Upper lobe of right lung (tissue), 1 donor: ENCODE results near the gene ADTRP. TPM values are rescaled to one million over a fixed set of nuclear protein-coding genes. Genes with fewer than 3 reads are reported as not detected.
A peak's percentile ranks its signal among the peaks of the same experiment; 100 is the strongest.
"Not testable (repeated sequence)": the region's sequence is repeated elsewhere in the genome, so short reads cannot be mapped to it uniquely, and the experiment has no call there.

ENCODE experiments used
- ATAC-seq: fragments of 200-7000 bp; cut with Tn5 transposase; one replicate; pipeline ENCODE4 v1.9.1; 2020; ENCODE audit warnings: mild to moderate bottlenecking, moderate library complexity
- DNase-seq: peaks from one replicate; pipeline ENCODE4 v3.0.0-alpha.2; 2020
- H3K27ac ChIP-seq: fragments of 200-600 bp; one replicate; pipeline ENCODE4 v1.8.0; 2022
- H3K27me3 ChIP-seq: fragments of 200-600 bp; one replicate; pipeline ENCODE4 v1.8.0; 2022; ENCODE audit warnings: mild to moderate bottlenecking
- H3K36me3 ChIP-seq: fragments of 200-600 bp; one replicate; pipeline ENCODE4 v1.8.0; 2022
- H3K4me1 ChIP-seq: fragments of 200-600 bp; one replicate; pipeline ENCODE4 v1.8.0; 2022
- H3K4me3 ChIP-seq: fragments of 200-600 bp; one replicate; pipeline ENCODE4 v1.8.0; 2022; ENCODE audit warnings: mild to moderate bottlenecking
- H3K9me3 ChIP-seq: fragments of 200-600 bp; one replicate; pipeline ENCODE4 v1.8.0; 2022
- CTCF ChIP-seq: fragments of 200-600 bp; IDR thresholded peaks from one replicate; pipeline ENCODE4 v1.8.0; 2022; ENCODE audit warnings: antibody characterized with exemption
- intact Hi-C: fragments of 100-400 bp; cut with DNase I; formaldehyde crosslinking; loops from one replicate; pipeline ENCODE4 v1.11.0; 2022
- total RNA-seq: library from RNA; stranded (reverse); fragmentation: NEBNext Ultra II Directional; extraction: Animal tissue kit (Norgen Biotek cat#: 25700); gene quantifications from one replicate; pipeline ENCODE4 v1.2.1, GENCODE V29; 2021
- donor health status: DM: no; HTN: yes; CAD: no; lungs with severe emphysema.

ADTRP gene
- total RNA-seq, 1 donor from 2014 or later = 21.0 TPM

GRCh38 chr6:11689847-11690246 is 88.8 kb downstream of the ADTRP start:
- DNase-seq (no peak), ATAC-seq (no peak)
- intact Hi-C loops = no loop called here
- Histone ChIP-seq H3K27ac (no peak overlapping the region), H3K27me3 (no peaks in the 10 kb centered on the region), H3K4me3 (no peak overlapping the region), H3K9me3 (no peaks in the 10 kb centered on the region), H3K4me1 (no peaks in the 10 kb centered on the region), H3K36me3 (no peaks in the 10 kb centered on the region)
- TF ChIP-seq CTCF = no peak

GRCh38 chr6:11689400-11689799 is 89.2 kb downstream of the ADTRP start:
- H3K27ac ChIP-seq, H3K27me3 ChIP-seq, H3K4me1 ChIP-seq, intact Hi-C loops, H3K36me3 ChIP-seq, H3K9me3 ChIP-seq, ATAC-seq, H3K4me3 ChIP-seq, DNase-seq: not testable (repeated sequence)

- Histone ChIP-seq H3K27me3 (no peaks in the 10 kb centered on the region), H3K9me3 (no peaks in the 10 kb centered on the region), H3K4me3 (no peak overlapping the region), H3K27ac (no peak overlapping the region), H3K36me3 (no peaks in the 10 kb centered on the region), H3K4me1 (no peaks in the 10 kb centered on the region)
- DNase-seq (no peak), ATAC-seq (no peak)
- intact Hi-C loops = no loop called here
- no peak for TF ChIP-seq CTCF
Measured at GRCh38 chr6:11688425-11688709, 90.2 kb downstream of the ADTRP start.

- Histone ChIP-seq H3K4me1 (no peaks in the 10 kb centered on the region), H3K9me3 (no peaks in the 10 kb centered on the region), H3K4me3 (no peak overlapping the region), H3K27ac (no peak overlapping the region), H3K27me3 (no peaks in the 10 kb centered on the region), H3K36me3 (no peaks in the 10 kb centered on the region)
- no peak for TF ChIP-seq CTCF
- DNase-seq = no peak
- intact Hi-C loops = no loop called here
- peak; percentile 59 for ATAC-seq
Measured at GRCh38 chr6:11685481-11686093, 93.0 kb downstream of the ADTRP start.

- H3K4me1 ChIP-seq = no peaks in the 10 kb centered on the region
- no peaks in the 10 kb centered on the region for H3K9me3 ChIP-seq
- no peaks in the 10 kb centered on the region for H3K27me3 ChIP-seq
- no peak for DNase-seq
- intact Hi-C loops = no loop called here
- TF ChIP-seq CTCF = no peak
- ATAC-seq = no peak
- H3K36me3 ChIP-seq = no peaks in the 10 kb centered on the region
- H3K4me3 ChIP-seq = no peak overlapping the region
- no peak overlapping the region for H3K27ac ChIP-seq
Measured at GRCh38 chr6:11684901-11685480, 93.6 kb downstream of the ADTRP start.

DNA sequence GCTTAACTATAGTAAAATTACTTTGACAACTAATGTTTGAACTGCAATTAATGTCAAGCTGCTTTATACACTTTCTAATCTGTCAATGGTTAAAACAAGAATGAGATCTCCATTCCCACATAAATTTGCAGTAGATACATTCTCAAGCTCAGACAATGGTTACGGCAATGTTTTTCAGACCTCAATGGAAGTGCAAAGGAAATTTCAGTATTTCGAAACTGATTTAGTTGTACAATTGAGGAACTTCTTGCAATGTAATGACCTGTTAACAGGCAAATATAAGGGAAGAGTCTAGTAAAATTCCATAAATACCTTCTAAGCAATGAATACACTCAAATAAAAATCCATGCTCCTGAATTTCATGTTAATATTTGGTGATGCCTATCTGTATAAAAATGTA is 94.7 kb downstream of the ADTRP start:
- no peak for TF ChIP-seq CTCF
- Histone ChIP-seq H3K4me1 (no peaks in the 10 kb centered on the region), H3K27me3 (no peaks in the 10 kb centered on the region), H3K36me3 (no peaks in the 10 kb centered on the region), H3K9me3 (no peaks in the 10 kb centered on the region), H3K4me3 (no peak overlapping the region), H3K27ac (no peak overlapping the region)
- intact Hi-C loops = no loop called here
- DNase-seq (no peak), ATAC-seq (no peak)
